Subcutaneous adipose tissue (tissue), 4 donors: ENCODE measurements around the gene NTN3. TPM values are rescaled to one million over a fixed set of nuclear protein-coding genes. Genes with fewer than 3 reads are reported as not detected.

Source experiments
- total RNA-seq, 4 donors: library from RNA; depleted of rRNA; stranded (reverse); fragments of >200 nt; gene quantifications; one replicate each; pipeline ENCODE4 v1.1.0, GENCODE V29; 2016
- TF ChIP-seq, protein P1 (sequence below): fragments of 450-650 bp; IDR thresholded peaks from one replicate; pipeline ENCODE4 v1.5.1; 2016; ENCODE audit warnings: low read depth, mild to moderate bottlenecking, control low read depth, antibody characterized with exemption, moderate library complexity

NTN3 gene
- total RNA-seq, 4 donors from 2014 or later = not detected

DNA sequence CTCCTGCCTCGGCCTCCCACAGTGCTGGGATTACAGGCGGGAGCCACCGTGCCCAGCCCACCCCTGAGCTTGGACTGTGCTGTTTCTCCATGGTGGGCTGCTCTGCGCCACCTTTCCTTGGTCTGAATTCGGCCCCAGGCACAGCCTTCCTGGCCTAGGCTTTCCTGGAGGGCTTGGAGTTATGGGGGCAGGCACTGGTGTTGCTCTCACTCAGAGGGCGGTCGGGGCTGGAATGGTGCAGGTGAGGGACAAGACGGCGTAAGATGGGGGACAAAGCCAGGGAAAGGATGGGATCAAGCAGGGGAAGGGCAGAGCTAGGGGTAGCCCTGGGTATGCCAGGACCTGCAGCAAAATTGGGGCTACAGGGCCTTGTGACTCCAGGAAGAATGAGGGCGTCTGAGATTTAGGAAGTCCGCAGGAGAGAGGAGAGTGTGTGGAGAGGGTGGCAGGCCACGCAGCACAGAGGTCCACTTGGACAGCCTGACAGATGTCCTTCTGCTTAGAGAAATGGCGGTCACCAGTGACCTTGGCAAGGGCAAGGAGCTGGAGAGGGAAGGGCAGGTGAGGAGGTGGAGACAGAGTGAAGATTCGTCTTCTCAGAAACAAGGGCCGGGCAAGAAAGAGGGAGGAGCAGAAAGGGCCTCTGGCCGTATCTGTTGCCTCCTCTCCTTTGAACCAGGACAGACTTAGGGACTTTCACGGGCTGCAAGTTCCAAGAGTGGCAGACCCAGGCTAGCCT, 41.1 kb downstream of the NTN3 start:
- TF ChIP-seq, protein P1, sequence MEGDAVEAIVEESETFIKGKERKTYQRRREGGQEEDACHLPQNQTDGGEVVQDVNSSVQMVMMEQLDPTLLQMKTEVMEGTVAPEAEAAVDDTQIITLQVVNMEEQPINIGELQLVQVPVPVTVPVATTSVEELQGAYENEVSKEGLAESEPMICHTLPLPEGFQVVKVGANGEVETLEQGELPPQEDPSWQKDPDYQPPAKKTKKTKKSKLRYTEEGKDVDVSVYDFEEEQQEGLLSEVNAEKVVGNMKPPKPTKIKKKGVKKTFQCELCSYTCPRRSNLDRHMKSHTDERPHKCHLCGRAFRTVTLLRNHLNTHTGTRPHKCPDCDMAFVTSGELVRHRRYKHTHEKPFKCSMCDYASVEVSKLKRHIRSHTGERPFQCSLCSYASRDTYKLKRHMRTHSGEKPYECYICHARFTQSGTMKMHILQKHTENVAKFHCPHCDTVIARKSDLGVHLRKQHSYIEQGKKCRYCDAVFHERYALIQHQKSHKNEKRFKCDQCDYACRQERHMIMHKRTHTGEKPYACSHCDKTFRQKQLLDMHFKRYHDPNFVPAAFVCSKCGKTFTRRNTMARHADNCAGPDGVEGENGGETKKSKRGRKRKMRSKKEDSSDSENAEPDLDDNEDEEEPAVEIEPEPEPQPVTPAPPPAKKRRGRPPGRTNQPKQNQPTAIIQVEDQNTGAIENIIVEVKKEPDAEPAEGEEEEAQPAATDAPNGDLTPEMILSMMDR = no peak

DNA sequence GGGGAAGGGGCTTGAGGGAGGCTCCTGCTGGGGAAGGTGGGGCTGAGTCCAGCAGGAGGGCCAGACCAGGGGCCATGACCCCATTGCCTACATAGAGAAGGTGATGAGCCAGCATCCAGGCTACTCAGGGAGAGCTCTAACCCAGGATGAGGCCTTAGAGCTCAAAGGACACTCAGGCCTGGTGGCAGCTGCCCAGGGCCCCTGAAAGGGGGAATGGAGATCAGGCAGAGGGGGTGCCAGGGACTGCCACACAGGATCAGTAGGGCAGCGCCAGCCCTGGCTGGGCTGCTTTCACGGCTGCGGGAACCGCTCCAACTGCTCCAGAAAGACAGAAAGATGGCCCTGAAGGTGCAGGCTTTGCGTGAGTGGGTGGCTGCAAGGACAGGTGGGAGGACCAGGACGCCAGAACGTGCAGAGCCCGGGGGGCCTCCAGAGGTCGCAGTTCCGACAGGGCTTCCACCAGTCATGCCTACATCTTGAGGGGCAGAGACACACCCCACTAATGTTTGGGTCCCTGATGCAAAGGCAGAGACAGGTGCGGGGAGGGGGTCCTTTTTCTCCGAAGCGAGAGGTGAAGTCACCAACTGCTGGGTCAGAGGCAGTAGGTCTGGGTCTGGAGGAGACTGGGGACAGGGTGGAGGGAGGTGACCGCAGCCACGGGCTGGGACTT, 41.8 kb downstream of the NTN3 start:
- TF ChIP-seq, protein P1 = no peak

DNA sequence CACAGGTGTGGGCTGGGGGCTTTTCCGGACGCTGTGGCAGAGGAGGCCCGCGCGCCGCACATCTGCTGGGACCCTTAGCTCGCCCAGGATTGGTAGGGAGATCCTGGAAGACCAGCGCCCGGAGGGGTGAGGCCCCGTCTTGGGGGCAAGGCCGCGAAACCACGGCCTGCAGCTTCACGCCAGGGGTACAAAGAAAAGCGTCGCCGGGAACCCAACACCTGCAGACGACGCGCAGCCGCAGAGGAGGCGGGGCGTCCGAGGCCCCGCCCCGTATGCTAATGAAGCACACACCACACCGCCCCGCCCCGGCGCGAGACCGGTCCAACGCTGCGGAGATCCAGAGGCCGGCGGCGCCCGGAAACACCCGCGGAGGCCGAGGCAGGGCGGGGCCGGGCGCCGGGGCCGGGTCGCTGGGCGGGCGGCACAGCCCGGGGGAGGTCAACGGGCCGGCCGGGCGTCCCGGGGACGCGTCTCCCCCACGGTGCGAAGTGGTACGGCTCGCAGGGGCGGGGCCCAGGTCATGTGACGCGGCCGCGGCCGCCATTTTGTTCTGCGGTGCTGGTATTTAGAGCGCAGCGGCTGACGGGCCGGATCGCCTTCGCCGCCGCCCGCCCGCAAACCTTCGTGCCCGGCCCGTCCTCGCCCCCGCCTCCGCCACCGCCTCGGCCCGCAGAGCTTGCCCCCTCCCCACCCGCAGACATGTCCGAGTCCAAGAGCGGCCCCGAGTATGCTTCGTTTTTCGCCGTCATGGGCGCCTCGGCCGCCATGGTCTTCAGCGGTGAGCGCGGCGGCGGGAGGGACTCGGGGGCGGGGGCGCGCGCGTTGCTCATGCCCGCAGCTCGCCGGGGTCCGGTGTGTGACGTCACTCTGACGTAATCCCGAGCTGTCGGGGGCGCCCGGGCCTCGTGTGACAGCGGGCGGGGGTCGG, 42.6 kb downstream of the NTN3 start, which contains the start of gene ATP6V0C:
Gene ATP6V0C, plus strand, starts transcription at position 548 of the 928 bp plus-strand sequence. Its CDS starts 152 bp downstream, at position 700.
- TF ChIP-seq, protein P1 = no peak

DNA sequence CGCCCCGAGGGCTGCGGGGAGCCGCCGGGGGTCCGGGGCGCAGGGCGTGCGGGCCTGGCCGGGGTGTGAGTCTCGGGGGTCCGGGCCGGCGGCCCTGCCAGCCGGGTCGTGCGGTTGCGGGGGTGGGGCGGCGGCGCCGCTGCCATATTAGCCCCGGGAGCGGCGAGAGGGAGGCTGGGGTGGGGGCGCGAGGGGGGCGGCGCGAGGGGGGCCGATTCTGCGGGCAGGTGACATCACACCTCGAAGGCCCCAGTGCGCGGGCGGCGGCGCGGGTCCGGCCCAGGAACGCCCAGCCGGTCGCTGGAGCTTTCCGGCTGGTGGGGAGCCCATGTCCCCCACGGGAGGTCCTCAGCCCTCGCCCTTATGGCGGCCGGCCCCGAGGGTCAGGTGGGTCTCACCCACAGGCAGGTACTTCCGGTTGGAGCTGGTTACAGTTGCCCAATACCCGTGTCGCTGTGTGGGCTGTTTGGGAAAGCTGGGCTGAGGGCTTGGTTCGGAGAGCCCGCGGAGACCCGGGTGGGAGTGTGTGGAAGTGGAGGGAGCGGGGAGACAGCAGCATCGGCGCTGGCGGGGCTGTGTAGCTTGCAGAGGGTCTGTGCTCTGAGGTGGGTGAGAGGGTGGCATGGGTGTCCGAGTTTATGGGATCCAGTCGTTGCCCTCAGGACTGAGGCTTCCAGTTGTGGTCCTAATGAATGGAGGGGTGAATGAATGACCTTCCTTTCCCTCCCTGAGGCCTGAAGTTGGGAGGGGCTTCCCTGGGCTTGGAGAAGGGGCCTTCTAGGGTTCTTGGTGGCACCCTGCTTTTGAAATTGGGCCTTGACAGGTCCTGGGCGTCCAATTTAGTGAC, 43.5 kb downstream of the NTN3 start:
- TF ChIP-seq, protein P1 = no peak

DNA sequence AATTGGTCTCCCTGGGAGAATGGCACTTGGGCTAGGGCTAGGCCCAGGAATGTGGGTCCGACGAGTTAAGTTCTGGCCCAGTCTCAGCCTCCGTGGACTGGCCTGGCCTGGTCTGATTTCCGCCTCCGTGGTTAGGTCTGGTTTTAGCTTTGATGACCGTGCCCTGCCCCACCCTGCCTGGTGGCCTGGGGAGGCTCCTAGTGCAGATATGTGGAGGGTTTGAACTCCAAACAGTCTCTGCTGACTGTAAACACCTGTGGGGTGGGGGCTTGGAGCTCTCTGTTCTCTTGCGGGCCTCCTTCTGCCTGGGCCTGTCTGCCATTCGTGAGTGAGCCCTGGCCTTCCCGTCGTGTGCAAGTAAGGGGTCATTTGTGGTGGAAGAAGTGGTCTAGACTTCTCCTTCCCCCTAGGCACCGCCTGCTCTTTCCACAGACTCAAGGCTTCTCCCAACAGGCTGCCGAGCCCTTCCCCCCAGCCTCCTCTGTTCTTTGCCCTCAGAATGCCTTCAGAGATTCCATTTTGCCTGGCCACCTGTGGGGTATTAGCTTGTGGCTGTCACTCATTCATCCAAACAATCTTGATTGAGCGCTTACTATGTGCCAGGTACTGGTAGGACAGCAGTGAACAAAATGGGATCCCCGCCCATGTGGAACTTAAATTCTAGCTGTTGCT, 44.2 kb downstream of the NTN3 start:
- TF ChIP-seq, protein P1 = no peak

DNA sequence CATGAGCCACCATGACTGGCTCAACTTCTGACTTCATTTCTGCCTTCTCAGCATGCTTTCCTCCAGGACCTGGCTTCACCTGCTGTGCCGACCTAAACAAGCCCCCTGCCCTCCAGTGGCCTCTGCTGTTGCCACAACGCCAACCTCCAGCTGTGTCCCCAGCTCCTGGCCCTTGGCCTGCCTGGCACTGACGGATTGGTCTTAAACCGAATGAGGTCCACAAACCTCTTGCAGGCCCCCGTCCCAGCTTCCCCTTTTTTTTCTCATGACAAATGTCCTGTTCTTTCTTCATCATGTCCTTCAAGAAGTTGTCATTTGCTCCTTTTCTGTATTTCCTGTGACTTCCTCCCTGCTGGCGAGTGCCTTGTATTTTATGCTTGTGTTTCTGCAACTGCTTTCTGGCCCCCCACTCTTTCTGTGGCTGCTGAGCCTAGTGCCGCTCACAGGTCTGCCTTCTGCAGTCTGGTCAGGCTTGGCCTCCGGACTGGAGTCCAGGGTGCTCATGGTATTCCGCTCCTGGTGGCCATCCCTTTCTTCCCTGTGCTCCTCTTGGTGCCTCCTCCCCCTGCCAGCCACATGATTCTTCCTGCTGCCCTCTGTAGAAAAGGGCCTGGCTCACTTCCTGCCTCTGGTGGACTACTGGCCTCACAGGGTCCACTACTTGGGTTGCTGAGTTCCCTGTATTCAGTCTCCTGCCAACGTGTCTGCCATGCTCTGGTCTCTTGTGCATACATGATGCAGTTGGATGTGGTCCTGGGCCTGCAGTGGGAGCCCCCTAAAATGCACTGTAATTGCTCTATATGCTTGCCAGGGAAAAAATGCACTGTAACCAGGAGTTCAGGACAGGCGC, 45.5 kb downstream of the NTN3 start:
- TF ChIP-seq, protein P1 = no peak
